ENCODE results near the gene RPS29.

- TF ChIP-seq POLR2AphosphoS5 (IDR thresholded peaks at IDR 0.05) (no peak), CTCF (IDR thresholded peaks at IDR 0.05) (no peak), POLR2A (IDR thresholded peaks at IDR 0.05) (no peak), EP300 (IDR thresholded peaks at IDR 0.05) (no peak)
Observed at GRCh38 chr14:49594347-49595091, 8.3 kb upstream of the RPS29 start.

Data from suprapubic skin (tissue), 4 donors.